ENCODE results near the gene RHBDD1. TPM values are rescaled to one million over a fixed set of nuclear protein-coding genes. Genes with fewer than 3 reads are reported as not detected.

Gene RHBDD1
- total RNA-seq, 2 donors from 2014 or later: 35.5 to 57.1 TPM

DNA sequence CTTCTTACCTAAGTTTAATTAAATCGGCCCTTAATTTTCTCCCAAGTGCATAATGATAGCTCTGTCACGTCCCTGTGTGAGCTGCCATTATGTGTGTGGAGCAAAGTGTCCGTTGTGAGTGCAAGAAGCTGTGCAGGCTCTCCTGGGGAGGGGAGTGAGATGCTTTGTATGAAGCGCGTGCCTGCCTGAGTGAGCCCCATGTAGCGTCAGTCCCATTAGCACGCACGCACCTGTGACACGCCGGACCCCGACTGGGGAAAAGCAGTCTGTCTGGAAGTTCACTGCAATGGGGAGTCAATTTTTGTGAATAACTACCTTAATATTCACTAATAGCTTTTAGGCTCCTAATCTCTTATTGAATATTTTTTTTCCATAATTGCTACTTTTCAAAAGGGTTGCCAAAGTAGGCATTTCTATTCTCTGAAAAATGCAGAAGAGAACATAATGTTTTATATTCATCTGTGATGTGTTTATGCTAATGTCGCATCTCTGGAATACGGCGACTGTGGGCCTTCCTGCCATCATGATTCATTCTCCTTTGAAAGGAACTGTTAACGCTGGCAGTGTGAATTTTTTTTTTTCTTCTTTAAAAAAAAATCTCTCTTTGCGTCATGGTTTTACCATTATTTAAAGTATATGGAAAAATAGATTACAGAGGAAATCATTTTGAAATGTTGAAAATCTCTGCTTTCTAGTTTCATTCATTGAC lies 170.5 kb downstream of the RHBDD1 start:
- Mint-ChIP-seq H3K27me3 (no peaks in the 10 kb centered on the region), H3K9me3 (no peaks in the 10 kb centered on the region), H3K4me3 (no peak overlapping the region), H3K4me1 (no peaks in the 10 kb centered on the region), H3K36me3 (ENCODE audit: low read depth) (no peaks in the 10 kb centered on the region), H3K27ac (no peak overlapping the region)
- ATAC-seq (replicated peaks): no peak

DNA sequence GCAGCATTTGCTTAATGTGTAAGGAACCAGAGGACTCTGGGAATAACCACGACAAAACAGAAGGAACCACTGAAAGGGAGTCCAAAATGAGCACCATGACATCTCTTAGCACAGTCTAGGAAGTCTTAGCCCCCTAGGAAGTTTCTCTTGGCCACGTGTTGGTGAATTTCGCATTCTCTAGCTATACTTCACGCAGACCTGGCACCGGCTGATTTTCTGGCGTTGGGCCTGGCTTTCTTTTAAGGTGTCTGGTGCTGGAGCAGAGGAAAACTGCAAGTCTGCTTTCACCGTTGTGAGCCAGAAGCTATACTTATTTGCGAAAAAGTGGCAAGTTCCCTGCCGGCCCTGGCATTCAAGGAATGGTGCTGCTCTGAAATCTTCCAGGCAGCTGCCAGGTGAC lies 171.3 kb downstream of the RHBDD1 start:
- ATAC-seq (replicated peaks): no peak
- no peaks in the 10 kb centered on the region for H3K4me1 Mint-ChIP-seq
- no peaks in the 10 kb centered on the region for H3K27me3 Mint-ChIP-seq
- no peaks in the 10 kb centered on the region for H3K36me3 Mint-ChIP-seq (ENCODE audit: low read depth)
- no peak overlapping the region for H3K27ac Mint-ChIP-seq
- H3K9me3 Mint-ChIP-seq: no peaks in the 10 kb centered on the region
- H3K4me3 Mint-ChIP-seq: no peak overlapping the region

DNA sequence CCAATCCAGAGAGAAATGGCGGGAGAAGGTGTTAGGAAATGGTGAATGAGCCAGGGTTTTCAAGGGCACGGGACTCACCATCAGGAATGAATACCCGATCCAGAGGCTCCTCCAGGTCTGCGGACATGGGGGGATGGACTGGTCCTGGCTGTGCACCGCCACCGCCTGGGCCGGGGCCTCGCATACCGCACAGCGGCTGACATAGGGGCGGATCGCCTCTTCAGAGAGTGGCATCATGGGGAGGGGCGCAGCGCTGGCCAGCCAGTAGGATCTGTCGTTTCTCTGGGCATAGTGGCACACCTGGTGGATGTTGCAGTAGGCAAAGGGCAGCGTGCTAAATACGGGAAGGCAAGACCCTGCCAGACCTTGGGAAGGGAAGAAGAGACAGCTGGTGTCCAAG lies 172.1 kb downstream of the RHBDD1 start:
- no peaks in the 10 kb centered on the region for H3K4me1 Mint-ChIP-seq
- no peaks in the 10 kb centered on the region for H3K36me3 Mint-ChIP-seq (ENCODE audit: low read depth)
- no peak overlapping the region for H3K27ac Mint-ChIP-seq
- no peaks in the 10 kb centered on the region for H3K27me3 Mint-ChIP-seq
- ATAC-seq (replicated peaks): peak; percentile 9
- H3K9me3 Mint-ChIP-seq: no peaks in the 10 kb centered on the region
- H3K4me3 Mint-ChIP-seq: no peak overlapping the region

GRCh38 chr2:227010433-227010832 lies 174.6 kb downstream of the RHBDD1 start:
- no peak overlapping the region for H3K27ac Mint-ChIP-seq
- ATAC-seq (replicated peaks): no peak
- H3K9me3 Mint-ChIP-seq: no peaks in the 10 kb centered on the region
- no peaks in the 10 kb centered on the region for H3K36me3 Mint-ChIP-seq (ENCODE audit: low read depth)
- H3K4me1 Mint-ChIP-seq: no peaks in the 10 kb centered on the region
- H3K4me3 Mint-ChIP-seq: no peak overlapping the region
- peaks cover 5% of the 10 kb centered on the region for H3K27me3 Mint-ChIP-seq

- Mint-ChIP-seq H3K36me3 (ENCODE audit: low read depth) (no peaks in the 10 kb centered on the region), H3K4me1 (no peaks in the 10 kb centered on the region), H3K27ac (no peak overlapping the region), H3K27me3 (peaks cover 9% of the 10 kb centered on the region), H3K9me3 (no peaks in the 10 kb centered on the region), H3K4me3 (no peak overlapping the region)
- no peak for ATAC-seq (replicated peaks)
Observed at GRCh38 chr2:227013330-227013729, 177.5 kb downstream of the RHBDD1 start.

DNA sequence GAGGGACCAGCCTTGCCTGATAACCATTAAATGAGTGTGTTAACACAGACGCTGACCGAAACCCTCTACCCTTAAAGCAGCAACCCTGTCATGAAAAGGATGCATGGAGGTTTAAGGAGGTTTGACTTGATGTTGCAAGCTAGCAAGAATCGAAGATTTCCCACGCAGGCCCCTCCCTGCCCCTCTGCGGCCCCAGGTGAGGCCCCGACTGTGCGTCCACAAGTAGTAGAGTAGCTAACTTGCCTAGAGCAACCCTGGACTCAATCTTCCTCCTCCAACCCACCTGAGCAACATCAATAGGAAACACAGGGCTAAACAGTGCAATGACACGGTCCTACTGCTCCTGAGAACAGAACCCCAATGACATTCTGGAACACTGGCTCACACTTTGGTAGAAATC lies 178.0 kb downstream of the RHBDD1 start:
- H3K4me3 Mint-ChIP-seq: no peak overlapping the region
- ATAC-seq (replicated peaks): no peak
- H3K36me3 Mint-ChIP-seq (ENCODE audit: low read depth): no peaks in the 10 kb centered on the region
- no peak overlapping the region for H3K27ac Mint-ChIP-seq
- no peaks in the 10 kb centered on the region for H3K4me1 Mint-ChIP-seq
- H3K27me3 Mint-ChIP-seq: peaks cover 9% of the 10 kb centered on the region
- H3K9me3 Mint-ChIP-seq: no peaks in the 10 kb centered on the region

GRCh38 chr2:227016894-227017293 lies 181.0 kb downstream of the RHBDD1 start:
- no peak for ATAC-seq (replicated peaks)
- H3K4me1 Mint-ChIP-seq: no peaks in the 10 kb centered on the region
- peaks cover 9% of the 10 kb centered on the region for H3K27me3 Mint-ChIP-seq
- H3K27ac Mint-ChIP-seq: no peak overlapping the region
- no peaks in the 10 kb centered on the region for H3K36me3 Mint-ChIP-seq (ENCODE audit: low read depth)
- no peak overlapping the region for H3K4me3 Mint-ChIP-seq
- no peaks in the 10 kb centered on the region for H3K9me3 Mint-ChIP-seq

DNA sequence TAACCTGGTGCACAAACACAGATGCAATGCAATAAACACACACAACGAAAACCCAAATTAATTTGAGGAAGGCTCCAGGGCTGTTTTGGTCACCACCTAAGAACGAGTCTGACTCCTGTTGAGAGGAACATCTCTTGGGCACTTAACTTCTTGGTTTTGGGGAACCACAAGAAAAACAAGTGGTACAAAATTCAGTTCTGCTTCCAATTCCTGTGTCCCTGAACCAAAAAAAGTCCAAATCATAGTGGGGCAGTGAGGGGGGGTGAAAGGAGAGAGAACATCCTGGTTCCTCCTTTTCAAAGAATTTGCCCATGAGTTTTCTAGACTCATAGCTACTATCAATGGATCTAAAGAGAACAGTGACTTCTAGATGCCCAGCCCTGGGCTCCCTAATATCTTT lies 184.6 kb downstream of the RHBDD1 start:
- no peaks in the 10 kb centered on the region for H3K4me1 Mint-ChIP-seq

DNA sequence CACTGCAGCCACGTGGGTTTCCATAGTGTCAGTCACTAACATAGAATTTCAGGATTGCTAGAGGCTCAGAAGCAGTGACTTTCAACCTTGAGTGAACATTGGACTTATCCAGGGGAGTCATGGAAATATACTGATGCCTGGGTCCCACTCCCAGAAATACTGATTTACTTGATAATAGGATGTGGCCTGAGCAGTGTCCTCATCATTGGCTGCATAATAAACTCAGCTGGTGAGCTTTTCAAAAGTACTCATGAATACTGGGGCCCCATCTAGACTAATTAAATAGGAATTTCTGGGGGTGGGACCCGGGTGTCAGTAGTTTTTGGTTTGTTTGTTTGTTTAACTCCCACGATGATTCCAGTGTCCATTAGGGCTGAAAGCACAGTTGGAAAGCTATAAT lies 186.8 kb downstream of the RHBDD1 start:
- Mint-ChIP-seq H3K36me3 (ENCODE audit: low read depth) (no peaks in the 10 kb centered on the region), H3K4me1 (no peaks in the 10 kb centered on the region), H3K9me3 (no peaks in the 10 kb centered on the region), H3K27ac (no peak overlapping the region), H3K4me3 (no peak overlapping the region), H3K27me3 (no peaks in the 10 kb centered on the region)
- ATAC-seq (replicated peaks): no peak

More for the DNA sequence above, 184.6 kb downstream of the RHBDD1 start:
- Mint-ChIP-seq H3K27ac (no peak overlapping the region), H3K9me3 (no peaks in the 10 kb centered on the region), H3K36me3 (ENCODE audit: low read depth) (no peaks in the 10 kb centered on the region), H3K27me3 (peaks cover 3% of the 10 kb centered on the region), H3K4me3 (no peak overlapping the region)
- ATAC-seq (replicated peaks): no peak

DNA sequence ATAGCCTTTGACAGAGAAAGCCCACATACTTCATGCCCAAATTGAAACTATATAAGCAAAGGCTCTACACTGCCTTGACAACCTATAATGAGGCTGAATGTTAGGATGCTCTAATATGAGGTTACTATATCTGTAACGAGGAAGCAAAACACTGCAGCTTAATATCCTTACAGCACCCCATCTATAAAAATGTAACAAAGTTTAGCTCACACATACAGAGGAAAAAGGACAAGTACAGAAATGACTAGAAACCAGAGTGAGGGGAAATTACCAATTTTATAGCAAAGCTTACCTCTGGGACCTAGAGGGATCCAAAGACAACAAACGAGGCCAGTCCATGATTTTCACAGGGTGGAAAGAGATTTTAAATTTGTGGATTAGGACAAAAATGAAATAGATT lies 189.7 kb downstream of the RHBDD1 start:
- Mint-ChIP-seq H3K27me3 (peaks cover 2% of the 10 kb centered on the region), H3K4me1 (no peaks in the 10 kb centered on the region), H3K9me3 (no peaks in the 10 kb centered on the region), H3K27ac (no peak overlapping the region), H3K4me3 (no peak overlapping the region), H3K36me3 (ENCODE audit: low read depth) (no peaks in the 10 kb centered on the region)
- ATAC-seq (replicated peaks): no peak

GRCh38 chr2:227029426-227030105 lies 193.7 kb downstream of the RHBDD1 start:
- no peaks in the 10 kb centered on the region for H3K4me1 Mint-ChIP-seq
- peaks cover 6% of the 10 kb centered on the region for H3K27me3 Mint-ChIP-seq
- H3K36me3 Mint-ChIP-seq (ENCODE audit: low read depth): no peaks in the 10 kb centered on the region
- H3K9me3 Mint-ChIP-seq: no peaks in the 10 kb centered on the region
- H3K27ac Mint-ChIP-seq: no peak overlapping the region
- no peak for ATAC-seq (replicated peaks)
- H3K4me3 Mint-ChIP-seq: no peak overlapping the region

DNA sequence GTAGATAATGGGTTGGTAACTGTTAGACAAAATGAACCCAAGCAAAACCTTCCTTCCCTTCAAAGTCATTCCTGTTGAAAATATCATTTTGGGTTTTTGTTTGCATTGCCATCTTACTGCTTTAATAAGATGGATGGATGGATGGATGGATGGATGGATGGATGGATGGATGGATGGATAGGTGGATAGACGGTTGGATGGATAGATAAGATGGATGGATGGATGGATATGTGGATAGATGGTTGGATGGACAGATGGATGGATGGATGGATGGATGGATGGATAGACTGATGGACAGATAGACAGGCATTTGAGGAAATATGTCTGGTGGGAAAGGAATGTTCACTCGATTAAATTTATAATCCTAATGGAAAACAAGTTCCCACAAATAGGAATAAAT lies 194.9 kb downstream of the RHBDD1 start:
- peaks cover 13% of the 10 kb centered on the region for H3K27me3 Mint-ChIP-seq
- H3K27ac Mint-ChIP-seq: no peak overlapping the region
- ATAC-seq (replicated peaks): no peak
- H3K4me1 Mint-ChIP-seq: no peaks in the 10 kb centered on the region
- no peaks in the 10 kb centered on the region for H3K36me3 Mint-ChIP-seq (ENCODE audit: low read depth)
- no peak overlapping the region for H3K4me3 Mint-ChIP-seq
- no peaks in the 10 kb centered on the region for H3K9me3 Mint-ChIP-seq

DNA sequence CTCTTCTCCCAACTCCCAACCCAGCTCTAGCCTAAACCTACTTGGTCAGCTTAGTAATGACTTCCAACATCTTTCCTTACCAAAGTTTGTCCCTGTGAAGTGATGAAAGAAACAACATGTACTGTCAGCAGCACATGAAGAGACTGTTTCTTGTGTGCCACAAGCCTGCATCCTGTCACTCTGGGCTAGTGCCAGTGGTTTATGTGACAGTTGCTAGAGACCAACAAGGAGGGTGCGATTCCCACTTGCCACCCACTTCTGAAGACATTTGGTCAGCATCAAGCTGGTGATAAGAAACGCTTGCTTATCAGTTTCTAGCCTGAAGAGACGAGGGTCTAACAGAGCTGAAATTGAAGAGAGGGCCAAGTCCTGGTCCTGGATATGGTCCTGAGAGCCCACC lies 195.5 kb downstream of the RHBDD1 start:
- H3K36me3 Mint-ChIP-seq (ENCODE audit: low read depth): no peaks in the 10 kb centered on the region
- no peak overlapping the region for H3K27ac Mint-ChIP-seq
- no peak overlapping the region for H3K4me3 Mint-ChIP-seq
- no peak for ATAC-seq (replicated peaks)
- H3K9me3 Mint-ChIP-seq: no peaks in the 10 kb centered on the region
- peaks cover 13% of the 10 kb centered on the region for H3K27me3 Mint-ChIP-seq
- no peaks in the 10 kb centered on the region for H3K4me1 Mint-ChIP-seq

DNA sequence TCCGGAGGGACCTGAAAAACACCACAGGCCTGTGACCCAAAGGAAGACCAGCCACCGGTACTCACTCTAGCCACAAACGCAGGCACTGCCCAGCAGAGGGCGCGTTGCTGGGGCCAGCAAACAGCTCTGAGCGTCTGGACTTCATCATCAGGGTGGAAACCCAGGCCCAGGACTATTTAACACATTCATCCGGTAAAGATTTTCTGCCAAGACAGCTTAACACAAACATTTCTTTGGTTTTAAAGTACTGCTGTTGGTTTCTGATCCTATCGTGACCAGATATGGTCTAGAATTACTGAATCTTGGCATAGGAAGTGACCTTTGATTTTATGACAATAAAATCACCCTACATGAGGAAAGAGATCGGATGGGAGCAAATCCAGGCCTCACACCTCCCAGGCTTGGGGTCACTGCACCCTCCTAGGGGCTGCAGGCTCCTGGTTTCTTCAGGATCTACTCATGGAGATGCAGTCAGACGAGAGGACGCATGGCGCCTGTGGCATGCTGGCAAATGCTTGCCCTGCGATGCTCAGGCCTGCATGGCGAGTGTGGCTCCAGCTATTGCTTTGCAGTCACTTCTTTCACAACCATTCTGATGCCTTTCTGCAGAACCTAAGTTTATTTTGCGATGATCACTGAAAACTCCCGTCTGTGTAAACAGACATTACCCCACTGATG lies 197.8 kb downstream of the RHBDD1 start:
- no peak overlapping the region for H3K27ac Mint-ChIP-seq
- H3K36me3 Mint-ChIP-seq (ENCODE audit: low read depth): no peaks in the 10 kb centered on the region
- H3K4me1 Mint-ChIP-seq: no peaks in the 10 kb centered on the region
- no peak overlapping the region for H3K4me3 Mint-ChIP-seq
- no peaks in the 10 kb centered on the region for H3K9me3 Mint-ChIP-seq
- peaks cover 17% of the 10 kb centered on the region for H3K27me3 Mint-ChIP-seq
- ATAC-seq (replicated peaks): peak; percentile 51
